ENCODE data around the gene PRSS3.
"Not testable (repeated sequence)": the region's sequence is repeated elsewhere in the genome, so short reads cannot be mapped to it uniquely, and the experiment has no call there.

Gene PRSS3

GRCh38 chr9:33818167-33818846 is 22.9 kb downstream of the PRSS3 start:
- DNase-seq (ENCODE audit: low read depth) = no peak

GRCh38 chr9:33818847-33819500 is 23.6 kb downstream of the PRSS3 start:
- no peak for DNase-seq (ENCODE audit: low read depth)

GRCh38 chr9:33820231-33820745 is 24.9 kb downstream of the PRSS3 start:
- no peak for DNase-seq (ENCODE audit: low read depth)

GRCh38 chr9:33823801-33824200 is 28.4 kb downstream of the PRSS3 start:
- no peak for DNase-seq (ENCODE audit: low read depth)

GRCh38 chr9:33827285-33827684 is 31.9 kb downstream of the PRSS3 start:
- not testable (repeated sequence) for DNase-seq (ENCODE audit: low read depth)

GRCh38 chr9:33829641-33830230 is 34.4 kb downstream of the PRSS3 start:
- not testable (repeated sequence) for DNase-seq (ENCODE audit: low read depth)

- no peak for DNase-seq (ENCODE audit: low read depth)
Observed at GRCh38 chr9:33835625-33836260, 40.4 kb downstream of the PRSS3 start.

GRCh38 chr9:33836261-33836660 is 40.9 kb downstream of the PRSS3 start:
- DNase-seq (ENCODE audit: low read depth) = peak; percentile 95

GRCh38 chr9:33837138-33837537 is 41.8 kb downstream of the PRSS3 start:
- no peak for DNase-seq (ENCODE audit: low read depth)

- no peak for DNase-seq (ENCODE audit: low read depth)
Observed at GRCh38 chr9:33840381-33840780, 45.0 kb downstream of the PRSS3 start.

- no peak for DNase-seq (ENCODE audit: low read depth)
Observed at GRCh38 chr9:33843312-33843961, 48.1 kb downstream of the PRSS3 start.

- no peak for DNase-seq (ENCODE audit: low read depth)
Observed at GRCh38 chr9:33846231-33846630, 50.9 kb downstream of the PRSS3 start.

- DNase-seq (ENCODE audit: low read depth) = not testable (repeated sequence)
Observed at GRCh38 chr9:33847894-33848205, 52.5 kb downstream of the PRSS3 start.

Measured in GM04503 (cell line).